Gastroesophageal sphincter (tissue), 4 donors: ENCODE data around the gene HNRNPD. TPM values are rescaled to one million over a fixed set of nuclear protein-coding genes. Genes with fewer than 3 reads are reported as not detected.
"Not testable (repeated sequence)": the region's sequence is repeated elsewhere in the genome, so short reads cannot be mapped to it uniquely, and the experiment has no call there.

Experiments
- ATAC-seq: fragments of 150-250 bp; one replicate; pipeline ENCODE4 v1.9.1; 2016; ENCODE audit warnings: mild to moderate bottlenecking, moderate library complexity
- H3K27ac ChIP-seq, 4 donors: fragments of 200-600 bp; sonication (generic) in 3 of 4; 1 replicate in 3 of 4; 2 replicates in 1 of 4; pipeline ENCODE4 v1.5.1; 2016 to 2019
- H3K27me3 ChIP-seq: fragments of 200-600 bp; sonication (generic); one replicate; pipeline ENCODE4 v1.5.1; 2019
- H3K36me3 ChIP-seq, 2 donors: fragments of 200-600 bp; sonication (generic); one replicate each; pipeline ENCODE4 v1.5.1; 2019; ENCODE audit warnings: control low read depth in 1 of 2
- H3K4me1 ChIP-seq, 3 donors: fragments of 200-600 bp; sonication (generic); 1 replicate in 2 of 3; 2 replicates in 1 of 3; pipeline ENCODE4 v1.5.1; 2016 to 2019; ENCODE audit warnings: control low read depth in 2 of 3
- H3K4me3 ChIP-seq, 2 donors: fragments of 200-600 bp; sonication (generic); one replicate each; pipeline ENCODE4 v1.5.1; 2019; ENCODE audit warnings: mild to moderate bottlenecking in 1 of 2, moderate library complexity in 1 of 2
- H3K9me3 ChIP-seq, 3 donors: fragments of 200-600 bp; sonication (generic); one replicate each; pipeline ENCODE4 v1.5.1; 2017 to 2019; ENCODE audit warnings: control low read depth in 2 of 3
- CTCF ChIP-seq, 4 experiments: fragments of 200-600 bp in 2 of 4; fragments of 450-650 bp in 2 of 4; sonication (generic) in 1 of 4; IDR thresholded peaks; one replicate each; pipeline ENCODE4 v1.5.1; 2017 to 2019; ENCODE audit warnings: antibody characterized with exemption in 4 of 4, mild to moderate bottlenecking in 2 of 4, moderate library complexity in 2 of 4
- EP300 ChIP-seq: sonication (generic); formaldehyde crosslinking; IDR thresholded peaks from one replicate; pipeline ENCODE4 v1.6.1; 2017; ENCODE audit warnings: antibody characterized with exemption, mild to moderate bottlenecking
- POLR2A ChIP-seq, 2 donors: fragments of 450-650 bp; IDR thresholded peaks; one replicate each; pipeline ENCODE4 v1.6.1; 2017; ENCODE audit warnings: antibody characterized with exemption in 2 of 2, mild to moderate bottlenecking in 2 of 2, moderate library complexity in 1 of 2
- POLR2AphosphoS5 ChIP-seq: sonication (generic); formaldehyde crosslinking; IDR thresholded peaks from one replicate; pipeline ENCODE4 v1.6.1; 2017; ENCODE audit warnings: antibody characterized with exemption
- WGBS, 2 donors: methylation state at CpG; one replicate each; pipeline ENCODE4 v1.1.5; 2018; ENCODE audit warnings: low coverage in 1 of 2; 5-methylcytosine and 5-hydroxymethylcytosine counted together
- total RNA-seq, 4 donors: library from RNA; depleted of rRNA; stranded (reverse); fragments of >200 nt; gene quantifications; one replicate each; pipeline ENCODE4 v1.1.0, GENCODE V29; 2016

Gene HNRNPD
- total RNA-seq, result 10 to 100 TPM; 47.8 to 82.5 (median 72.8) TPM

- Histone ChIP-seq H3K36me3 (no peaks in the 10 kb centered on the region), H3K4me1 (peaks cover 1 to 76% (median 21%) of the 10 kb centered on the region in 3 donors), H3K27me3 (no peaks in the 10 kb centered on the region), H3K9me3 (no peaks in the 10 kb centered on the region), H3K4me3 (peak within 1 kb of the TSS; percentile 78 to 100), H3K27ac (peak within 1 kb of the TSS; percentile 82 to 100 (median 98))
- 1% methylated on average over 26 to 39 of the region's 83 CpGs for WGBS, 2 donors
- peak; percentile 96 for ATAC-seq
- TF ChIP-seq CTCF (IDR thresholded peaks at IDR 0.05) (peak in 2 of 4 experiments; percentile 13 to 36), POLR2AphosphoS5 (peak; percentile 98), POLR2A (IDR thresholded peaks at IDR 0.05) (peak; percentile 91 to 93), EP300 (no peak)
Measured at GRCh38 chr4:82373816-82374625, at the start of gene HNRNPD. Gene HNRNPD (minus strand): TSS chr4:82373991. CDS start chr4:82373678, 313 bp downstream.

GRCh38 chr4:82422616-82423015, 48.8 kb upstream of the HNRNPD start:
- 67 to 78% methylated on average over 5 of the region's 5 CpGs for WGBS, 2 donors
- Histone ChIP-seq H3K27ac (no peak overlapping the region), H3K36me3 (peaks cover 7 to 55% of the 10 kb centered on the region in 2 donors), H3K4me3 (no peak overlapping the region), H3K27me3 (no peaks in the 10 kb centered on the region), H3K9me3 (no peaks in the 10 kb centered on the region), H3K4me1 (peaks cover 3 to 40% (median 17%) of the 10 kb centered on the region in 3 donors)
- ATAC-seq, result no peak
- no peak for TF ChIP-seq POLR2A (IDR thresholded peaks at IDR 0.05)
- TF ChIP-seq POLR2AphosphoS5, result no peak
- TF ChIP-seq EP300, result no peak
- TF ChIP-seq CTCF (IDR thresholded peaks at IDR 0.05), result no peak

- Histone ChIP-seq H3K4me1 (peaks cover 3 to 34% (median 11%) of the 10 kb centered on the region in 3 donors), H3K4me3 (no peak overlapping the region), H3K36me3 (peaks cover 7 to 52% of the 10 kb centered on the region in 2 donors), H3K9me3 (no peaks in the 10 kb centered on the region), H3K27ac (no peak overlapping the region), H3K27me3 (no peaks in the 10 kb centered on the region)
- 74 to 85% methylated on average over 6 to 9 of the region's 13 CpGs for WGBS, 2 donors
- no peak for ATAC-seq
- TF ChIP-seq POLR2AphosphoS5 (peak; percentile 13), POLR2A (IDR thresholded peaks at IDR 0.05) (no peak)
Measured at GRCh38 chr4:82421796-82422560, 48.2 kb upstream of the HNRNPD start.

- no peaks in the 10 kb centered on the region for H3K27me3 ChIP-seq
- TF ChIP-seq POLR2AphosphoS5, result no peak
- TF ChIP-seq POLR2A (IDR thresholded peaks at IDR 0.05), result no peak
- TF ChIP-seq EP300, result no peak
- TF ChIP-seq CTCF (IDR thresholded peaks at IDR 0.05), result no peak
- 83 to 100% methylated on average over 1 of the region's 3 CpGs for WGBS, 2 donors
- H3K9me3 ChIP-seq, result no peaks in the 10 kb centered on the region
- no peak overlapping the region for H3K27ac ChIP-seq
- H3K4me3 ChIP-seq, result no peak overlapping the region
- H3K4me1 ChIP-seq, result peaks cover 0 to 12% (median 0%) of the 10 kb centered on the region in 3 donors
- ATAC-seq, result no peak
- H3K36me3 ChIP-seq, result peaks cover 7 to 27% of the 10 kb centered on the region in 2 donors
Measured at GRCh38 chr4:82419451-82419850, 45.7 kb upstream of the HNRNPD start.

- H3K9me3 ChIP-seq, result no peaks in the 10 kb centered on the region
- TF ChIP-seq POLR2A (IDR thresholded peaks at IDR 0.05) (no peak), POLR2AphosphoS5 (no peak), EP300 (no peak), CTCF (IDR thresholded peaks at IDR 0.05) (no peak)
- H3K4me3 ChIP-seq, result no peak overlapping the region
- ATAC-seq, result no peak
- H3K27me3 ChIP-seq, result no peaks in the 10 kb centered on the region
- no peak overlapping the region for H3K27ac ChIP-seq
- 78 to 90% methylated on average over 3 to 6 of the region's 12 CpGs for WGBS, 2 donors
- no peaks in the 10 kb centered on the region for H3K36me3 ChIP-seq
- H3K4me1 ChIP-seq, result no peaks in the 10 kb centered on the region
Measured at GRCh38 chr4:82415922-82416365, 42.2 kb upstream of the HNRNPD start.

GRCh38 chr4:82415061-82415460, 41.3 kb upstream of the HNRNPD start:
- not testable (repeated sequence) for H3K27me3 ChIP-seq, H3K4me1 ChIP-seq, H3K27ac ChIP-seq, H3K36me3 ChIP-seq, ATAC-seq, H3K4me3 ChIP-seq, H3K9me3 ChIP-seq
- WGBS, 2 donors, result 90 to 95% methylated on average over 5 to 9 of the region's 11 CpGs
